GM21737 (cell line): ENCODE results near the gene NRTN.
"Not testable (repeated sequence)": the region's sequence is repeated elsewhere in the genome, so short reads cannot be mapped to it uniquely, and the experiment has no call there.

Experiments used
- ATAC-seq: cut with Tn5 transposase; IDR thresholded peaks from one replicate; pipeline ENCODE4 v1.9.1; 2021; ENCODE audit warnings: mild to moderate bottlenecking, moderate library complexity; ENCODE audit not compliant: unreplicated experiment

Gene NRTN

DNA sequence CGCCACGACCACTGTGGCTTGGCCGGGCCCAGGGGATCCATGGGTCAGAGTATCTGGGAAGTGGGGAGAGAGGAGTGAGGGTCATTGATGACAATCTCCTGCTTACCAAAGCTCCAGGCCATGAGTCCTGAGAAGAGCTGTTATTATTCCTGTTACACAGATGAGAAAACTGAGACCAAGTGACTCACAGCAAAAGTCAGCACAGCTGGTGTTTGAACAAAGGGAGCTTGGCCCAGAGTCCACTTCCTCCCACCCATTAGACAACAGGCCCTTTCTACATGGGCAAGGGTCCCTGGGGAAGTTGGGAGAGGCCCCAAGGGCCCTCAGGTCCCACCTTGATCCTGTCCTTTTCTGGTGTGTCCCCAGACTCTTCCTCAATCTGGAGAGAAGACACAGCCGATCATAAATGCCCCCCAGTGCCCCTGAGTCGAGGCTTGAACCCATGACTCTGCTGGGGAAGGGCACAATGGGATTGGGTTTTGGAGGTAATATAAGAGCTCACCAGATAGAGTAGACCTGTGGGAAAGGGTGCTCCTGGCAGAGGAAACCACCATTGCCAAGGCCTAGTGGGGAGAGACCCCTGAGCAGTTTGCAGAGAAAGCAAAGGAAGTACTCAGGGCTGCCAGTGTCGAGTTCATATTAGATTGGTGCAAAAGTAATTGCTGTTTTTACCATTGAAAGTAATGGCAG is 27.8 kb downstream of the NRTN start:
- no peak for ATAC-seq

GRCh38 chr19:5837761-5838352 is 33.0 kb downstream of the NRTN start:
- ATAC-seq: no peak

GRCh38 chr19:5838353-5839064 is 33.6 kb downstream of the NRTN start:
- ATAC-seq: no peak

DNA sequence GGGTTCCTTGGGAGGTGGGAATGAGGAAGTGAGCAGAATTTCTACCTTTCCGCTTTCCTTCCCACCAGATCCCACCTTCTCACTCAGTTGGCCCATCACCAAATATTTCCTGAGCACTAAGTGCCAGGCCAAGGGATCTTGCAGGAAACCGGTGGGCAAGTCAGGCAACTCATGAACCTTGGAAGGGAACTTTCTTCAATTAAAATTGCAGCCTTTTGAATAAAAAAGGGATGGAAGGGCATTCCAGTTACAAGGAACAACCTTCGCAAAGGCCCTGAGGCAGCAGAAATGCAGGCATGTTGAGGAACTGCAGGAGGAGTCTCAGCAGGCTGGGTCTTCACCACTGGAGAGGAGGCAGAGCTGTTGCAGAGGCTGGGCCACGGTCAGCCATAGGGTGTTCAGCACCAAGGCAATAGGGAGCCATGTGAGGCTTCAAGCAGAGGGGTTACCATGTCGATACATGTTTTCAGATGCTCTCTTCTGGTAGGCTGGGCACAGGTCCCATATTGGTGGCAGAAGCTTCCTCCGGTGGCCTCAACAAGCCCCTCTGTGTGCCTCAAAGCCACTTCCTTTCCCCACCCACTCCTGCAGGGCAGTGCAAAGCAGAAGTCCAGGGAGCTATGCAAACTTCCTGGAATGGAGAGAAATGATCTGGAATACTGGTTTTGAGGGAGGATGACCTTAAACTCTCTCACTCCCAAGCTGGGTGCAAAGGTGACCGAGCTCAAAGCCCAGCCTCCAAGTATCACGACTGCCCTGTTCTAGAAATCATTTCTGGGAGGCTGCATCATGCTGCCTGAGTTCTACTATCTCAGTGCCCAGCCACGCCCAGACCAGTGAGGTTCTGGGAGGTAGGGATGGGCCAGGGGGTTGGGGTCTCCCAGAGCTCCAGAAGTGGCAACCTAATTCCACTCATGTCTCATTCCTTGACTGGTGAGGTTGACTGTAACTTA is 34.5 kb downstream of the NRTN start, which contains the start of gene FUT6:
FUT6 (minus strand) TSS at position 638 of the 953 bp plus-strand sequence. CDS start 7,135 bp downstream, outside the sequence.
- no peak for ATAC-seq

GRCh38 chr19:5841735-5842111 is 36.9 kb downstream of the NRTN start:
- ATAC-seq: not testable (repeated sequence)

GRCh38 chr19:5843295-5843927 is 38.5 kb downstream of the NRTN start:
- ATAC-seq: no peak

GRCh38 chr19:5844456-5845433 is 39.9 kb downstream of the NRTN start:
- ATAC-seq: no peak

DNA sequence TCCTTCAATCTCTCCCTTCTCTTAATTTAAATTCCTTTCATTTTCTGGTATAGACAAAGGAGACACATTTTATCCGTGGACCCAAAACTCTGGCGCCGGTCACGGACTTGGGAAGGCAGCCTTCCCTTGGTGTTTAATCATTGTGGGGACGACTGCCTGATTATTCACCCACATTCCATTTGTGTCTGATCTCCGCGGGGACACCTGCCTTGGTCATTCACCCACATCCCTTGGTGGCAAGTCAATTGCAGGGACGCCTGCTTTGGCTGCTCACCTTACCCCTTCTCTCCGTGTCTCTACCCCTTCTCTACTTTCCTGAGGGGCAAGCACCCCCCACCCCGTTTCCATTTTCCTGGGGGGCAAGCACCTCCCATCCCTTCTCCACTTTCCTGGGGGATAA is 43.0 kb downstream of the NRTN start:
- ATAC-seq: not testable (repeated sequence)

DNA sequence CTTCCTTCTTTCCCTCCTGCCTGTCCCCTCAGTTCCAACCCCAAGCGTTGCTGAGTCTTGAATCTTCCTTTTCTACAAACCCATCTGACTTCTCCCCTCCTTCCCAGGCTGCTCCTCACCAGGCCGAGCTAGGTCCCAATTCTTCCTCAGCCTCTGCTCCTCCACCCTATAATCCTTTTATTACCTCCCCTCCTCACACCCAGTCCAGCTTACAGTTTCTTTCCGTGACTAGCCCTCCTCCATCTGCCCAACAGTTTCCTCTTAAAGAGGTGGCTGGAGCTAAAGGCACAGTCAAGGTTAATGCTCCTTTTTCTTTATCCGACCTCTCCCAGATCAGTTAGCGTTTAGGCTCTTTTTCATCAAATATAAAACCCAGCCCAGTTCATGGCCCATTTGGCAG is 43.8 kb downstream of the NRTN start:
- ATAC-seq: not testable (repeated sequence)

GRCh38 chr19:5850189-5850588 is 45.3 kb downstream of the NRTN start:
- no peak for ATAC-seq

- ATAC-seq: no peak
Observed at GRCh38 chr19:5850743-5851293, 46.0 kb downstream of the NRTN start.

- ATAC-seq: no peak
Observed at GRCh38 chr19:5851302-5851701, 46.4 kb downstream of the NRTN start, which contains the start of gene FUT3. FUT3 (minus strand) TSS chr19:5851449.

- ATAC-seq: not testable (repeated sequence)
Observed at GRCh38 chr19:5854121-5854520, 49.3 kb downstream of the NRTN start.

DNA sequence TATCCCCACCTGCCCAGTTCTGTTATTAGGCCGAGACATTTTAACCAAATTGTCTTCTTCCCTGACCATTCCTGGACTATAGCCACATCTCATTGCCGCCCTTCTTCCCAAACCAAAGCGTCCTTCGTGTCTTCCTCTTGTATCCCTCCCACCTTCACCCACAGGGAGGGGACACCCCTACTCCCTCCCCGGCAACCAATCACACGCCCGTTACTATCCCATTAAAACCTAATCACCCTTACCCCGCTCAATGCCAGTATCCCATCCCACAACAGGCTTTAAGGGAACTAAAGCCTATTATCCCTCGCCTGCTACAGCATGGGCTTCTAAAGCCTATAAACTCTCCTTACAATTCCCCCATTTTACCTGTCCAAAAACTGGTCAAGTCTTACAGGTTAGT is 50.3 kb downstream of the NRTN start:
- not testable (repeated sequence) for ATAC-seq

DNA sequence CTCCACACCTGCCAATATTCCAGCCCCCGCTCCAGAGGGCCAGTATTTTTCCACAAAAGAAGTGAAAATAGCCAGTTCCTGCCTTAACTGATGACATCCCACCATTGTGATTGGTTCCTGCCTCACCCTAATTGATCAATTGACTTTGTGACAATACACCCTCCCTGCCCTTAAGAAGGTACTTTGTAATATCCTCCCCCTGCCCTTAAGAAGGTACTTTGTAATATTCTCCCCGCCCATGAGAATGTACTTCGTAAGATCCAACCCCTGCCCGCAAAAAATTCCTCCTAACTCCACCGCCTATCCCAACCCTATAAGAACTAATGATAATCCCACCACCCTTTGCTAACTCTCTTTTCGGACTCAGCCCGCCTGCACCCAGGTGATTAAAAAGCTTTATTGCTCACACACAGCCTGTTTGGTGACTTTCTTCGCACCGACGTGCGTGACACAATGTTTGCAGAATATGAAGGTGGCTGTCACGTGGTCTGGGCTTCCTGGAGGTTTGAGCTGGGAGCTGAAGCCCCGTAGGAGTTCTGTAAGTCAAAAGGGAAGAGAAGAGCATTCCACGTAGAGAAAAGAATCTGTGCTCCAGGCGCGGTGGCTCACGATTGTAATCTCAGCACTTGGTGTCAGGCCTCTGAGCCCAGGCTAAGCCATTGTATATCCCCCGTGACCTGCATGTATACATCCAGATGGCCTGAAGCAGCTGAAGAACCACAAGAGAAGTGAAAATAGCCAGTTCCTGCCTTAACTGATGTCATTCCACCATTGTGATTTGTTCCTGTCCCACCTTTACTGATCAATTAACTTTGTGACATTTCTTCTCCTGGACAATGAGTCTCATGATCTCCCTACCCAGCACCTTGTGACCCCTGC is 52.6 kb downstream of the NRTN start:
- no peak for ATAC-seq

- ATAC-seq: no peak
Observed at GRCh38 chr19:5863030-5863665, 58.3 kb downstream of the NRTN start.

DNA sequence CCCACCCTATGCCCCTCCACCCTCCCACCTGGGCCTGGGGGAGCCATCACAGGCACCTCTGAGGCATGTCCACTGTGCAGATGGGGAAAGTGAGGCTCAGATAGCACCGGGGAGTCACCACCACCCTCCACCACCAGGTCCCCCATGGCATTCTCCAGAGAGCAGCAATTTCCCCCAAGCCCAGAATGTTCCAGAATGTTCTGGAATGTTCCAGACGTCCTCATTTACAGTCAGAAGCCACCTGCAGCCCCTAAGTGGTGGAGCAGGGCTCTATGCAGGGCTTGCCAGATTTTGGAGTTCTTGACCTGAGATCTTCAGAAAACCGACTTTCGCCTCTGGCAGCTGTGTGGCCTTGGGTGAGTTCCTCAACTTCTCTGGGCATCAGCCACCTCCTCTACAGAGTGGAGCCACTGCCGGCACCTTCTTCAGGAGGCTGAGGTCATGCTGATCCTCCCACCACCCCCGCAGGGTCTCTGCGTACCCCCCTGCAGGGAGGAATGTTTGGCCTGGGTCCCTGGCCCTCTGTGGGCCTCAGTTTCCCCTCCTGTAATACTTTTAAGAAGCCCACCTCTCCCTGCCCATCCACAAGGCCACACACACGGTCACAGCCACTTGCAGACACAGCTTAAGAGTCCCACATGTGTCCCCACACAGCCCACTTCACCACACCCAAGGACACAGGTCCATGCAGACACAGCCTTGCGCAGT is 59.3 kb downstream of the NRTN start:
- ATAC-seq: no peak
